ENCODE results near the gene CMTM7. TPM values are rescaled to one million over a fixed set of nuclear protein-coding genes. Genes with fewer than 3 reads are reported as not detected.

The CMTM7 gene
- total and polyA plus RNA-seq, 10 of the 15 experiments (the other 5 are each of a cell fraction or from before 2014, with no cell fraction given): 3.7 to 36.4 (median 14.7) TPM

DNA sequence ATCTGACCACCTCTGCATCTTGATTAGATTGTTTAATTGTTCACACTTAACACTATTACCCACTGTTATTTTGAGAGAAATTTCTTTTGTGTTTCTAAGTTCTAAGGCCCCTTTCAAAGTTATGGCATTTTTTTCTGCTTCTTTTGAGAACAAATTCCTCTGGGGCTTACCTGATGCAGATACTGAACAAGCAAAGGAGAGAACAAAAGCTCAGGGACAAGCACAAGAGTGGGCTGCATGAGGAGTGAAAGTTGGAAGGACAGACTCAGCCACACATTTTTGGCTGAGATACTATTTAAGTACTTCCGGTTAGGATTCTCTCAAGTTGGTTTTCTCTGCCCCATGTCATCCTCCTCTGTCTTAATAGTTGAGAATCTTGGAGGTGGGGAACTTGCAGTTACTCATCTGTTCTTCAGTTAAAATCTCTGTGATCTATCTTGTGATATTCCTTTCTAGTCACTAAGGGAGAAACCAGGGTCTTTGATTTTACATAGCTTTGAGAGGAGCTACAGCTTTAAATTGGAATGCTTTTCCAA lies 56.3 kb downstream of the CMTM7 start:
- H3K27me3 ChIP-seq (replicated peaks in 1 of 2; ENCODE audit: control insufficient read depth in 2 of 2, insufficient read depth in 2 of 2, low read length in 1 of 2): peaks cover 0 to 3% of the 10 kb centered on the region in 2 experiments; a peak in 2 of 4 replicates
- no peak for DNase-seq (ENCODE audit: low read depth, low spot score)
- RAD21 ChIA-PET (ENCODE audit: unreplicated experiment): interaction anchor here (1.0 to 1.4 kb wide), 3 partner anchors 8 to 73 kb away, joined by 3 read pairs; no protein-coding TSS in a partner anchor
- no peak for FAIRE-seq
- H4K20me1 ChIP-seq (ENCODE audit: control insufficient read depth, insufficient read depth): no peaks in the 10 kb centered on the region
- H3K9ac ChIP-seq (ENCODE audit: control insufficient read depth, insufficient read depth, low read length): no peak overlapping the region
- no TSS peak for BruUV-seq (replicated peaks)
- TF ChIP-seq, protein P1, sequence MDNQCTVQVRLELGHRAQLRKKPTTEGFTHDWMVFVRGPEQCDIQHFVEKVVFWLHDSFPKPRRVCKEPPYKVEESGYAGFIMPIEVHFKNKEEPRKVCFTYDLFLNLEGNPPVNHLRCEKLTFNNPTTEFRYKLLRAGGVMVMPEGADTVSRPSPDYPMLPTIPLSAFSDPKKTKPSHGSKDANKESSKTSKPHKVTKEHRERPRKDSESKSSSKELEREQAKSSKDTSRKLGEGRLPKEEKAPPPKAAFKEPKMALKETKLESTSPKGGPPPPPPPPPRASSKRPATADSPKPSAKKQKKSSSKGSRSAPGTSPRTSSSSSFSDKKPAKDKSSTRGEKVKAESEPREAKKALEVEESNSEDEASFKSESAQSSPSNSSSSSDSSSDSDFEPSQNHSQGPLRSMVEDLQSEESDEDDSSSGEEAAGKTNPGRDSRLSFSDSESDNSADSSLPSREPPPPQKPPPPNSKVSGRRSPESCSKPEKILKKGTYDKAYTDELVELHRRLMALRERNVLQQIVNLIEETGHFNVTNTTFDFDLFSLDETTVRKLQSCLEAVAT (IDR thresholded peaks at IDR 0.05): no peak
- TF ChIP-seq EGR1 (IDR thresholded peaks at IDR 0.05; ENCODE audit: borderline replicate concordance in 1 of 2, low read depth in 2 of 2, low read length in 2 of 2): no peak
- H3K4me2 ChIP-seq (ENCODE audit: control insufficient read depth, insufficient read depth): no peak overlapping the region
- no peak overlapping the region for H2AFZ ChIP-seq (ENCODE audit: control insufficient read depth, low read depth, low read length)
- CTCF ChIA-PET: interaction anchor here (0.8 to 1.5 kb wide), 5 partner anchors 10 to 72 kb away, joined by 3 to 4 read pairs (median 3); no protein-coding TSS in a partner anchor
- SMC1A ChIA-PET (ENCODE audit: uncharacterized antibody, unreplicated experiment): interaction anchor here (0.9 to 1.7 kb wide), 6 partner anchors 9 to 19 kb away, joined by 3 to 8 read pairs (median 4); no protein-coding TSS in a partner anchor
- in situ Hi-C loops (cut with MboI) (no loop called here), intact Hi-C loops (cut with micrococcal nuclease; ENCODE audit: unreplicated experiment) (no loop called here)
- no peaks in the 10 kb centered on the region; a peak in 1 of 4 replicates for H3K36me3 ChIP-seq (ENCODE audit: control insufficient read depth in 2 of 2, insufficient read depth in 2 of 2, low read length in 1 of 2)
- H3K4me1 ChIP-seq (ENCODE audit: control insufficient read depth, insufficient read depth, low read length): no peaks in the 10 kb centered on the region
- no peak overlapping the region for H3K4me3 ChIP-seq
- no peak for ATAC-seq
- 44% methylated on average over 1 of the region's 1 CpG for WGBS (ENCODE audit: insufficient coverage, insufficient replicate concordance, low lambda C conversion rate, missing lambda C conversion rate)
- POLR2A ChIA-PET: no interaction called here
- no peaks in the 10 kb centered on the region; the same call in 1 of the 3 replicates for H3K9me3 ChIP-seq (replicated peaks; ENCODE audit: control insufficient read depth, insufficient read depth, low read length)
- no peak overlapping the region for H3K27ac ChIP-seq (ENCODE audit: control insufficient read depth, insufficient read depth)
- H3K79me2 ChIP-seq (ENCODE audit: control insufficient read depth, insufficient read depth, low read length): no peaks in the 10 kb centered on the region
